Measurements from ENCODE around the gene HSPB3. TPM values are rescaled to one million over a fixed set of nuclear protein-coding genes. Genes with fewer than 3 reads are reported as not detected.

Gene HSPB3
- polyA plus RNA-seq, 1 donor (not counting 4 experiments of a cell fraction or from before 2014, with no cell fraction given): 1.8 TPM

GRCh38 chr5:54470128-54470527 is 14.6 kb downstream of the HSPB3 start:
- no peak overlapping the region for H3K27ac ChIP-seq (ENCODE audit: control insufficient read depth, insufficient read depth, low read length)
- H2AFZ ChIP-seq (ENCODE audit: control insufficient read depth, low read length): no peak overlapping the region

GRCh38 chr5:54470677-54471076 is 15.2 kb downstream of the HSPB3 start:
- Histone ChIP-seq H3K9me3 (ENCODE audit: control insufficient read depth, low read depth, low read length) (no peaks in the 10 kb centered on the region), H3K27ac (ENCODE audit: control insufficient read depth, insufficient read depth, low read length) (no peak overlapping the region), H3K27me3 (ENCODE audit: control insufficient read depth, extremely low read depth, insufficient read depth, low read length) (no peaks in the 10 kb centered on the region), H2AFZ (ENCODE audit: control insufficient read depth, low read length) (no peak overlapping the region), H3K9me1 (ENCODE audit: control insufficient read depth, extremely low read depth, insufficient read depth, low read length) (no peaks in the 10 kb centered on the region), H4K20me1 (ENCODE audit: control insufficient read depth, extremely low read depth, insufficient read depth, low read length) (no peaks in the 10 kb centered on the region), H3K79me2 (ENCODE audit: control insufficient read depth, insufficient read depth, low read length) (no peaks in the 10 kb centered on the region), H3K4me3 (ENCODE audit: control insufficient read depth in 2 of 3, extremely low read depth in 1 of 3, insufficient read depth in 2 of 3, low read depth in 1 of 3, low read length in 3 of 3) (no peak overlapping the region), H3K4me2 (ENCODE audit: control insufficient read depth, extremely low read depth, insufficient read depth, low read depth, low read length) (no peak overlapping the region), H3K9ac (ENCODE audit: control insufficient read depth, extremely low read depth, insufficient read depth, low read length) (no peak overlapping the region), H3K36me3 (ENCODE audit: control insufficient read depth in 2 of 2, extremely low read depth in 1 of 2, insufficient read depth in 2 of 2, low read length in 2 of 2) (no peaks in the 10 kb centered on the region), H3K4me1 (ENCODE audit: control insufficient read depth, extremely low read depth, insufficient read depth, low read length) (no peaks in the 10 kb centered on the region)
- FAIRE-seq (no peak), DNase-seq (ENCODE audit: low read depth, low spot score) (no peak)
- TF ChIP-seq EZH2 (IDR thresholded peaks at IDR 0.05; ENCODE audit: low read length) (no peak), CTCF (optimal IDR thresholded peaks at IDR 0.05 in 1 of 3, IDR thresholded peaks at IDR 0.05 in 1 of 3, conservative IDR thresholded peaks at IDR 0.05 in 1 of 3; ENCODE audit: extremely low read depth in 1 of 3, insufficient read depth in 2 of 3, low read length in 3 of 3) (no peak)
- dilution Hi-C loops (cut with MboI; ENCODE audit: extremely low pct_ligation_motif_present, low sequenced_read_pairs): no loop called here

More at GRCh38 chr5:54470128-54470527, 14.6 kb downstream of the HSPB3 start:
- dilution Hi-C loops (cut with MboI; ENCODE audit: extremely low pct_ligation_motif_present, low sequenced_read_pairs): no loop called here
- Histone ChIP-seq H3K9me3 (ENCODE audit: control insufficient read depth, low read depth, low read length) (no peaks in the 10 kb centered on the region), H3K79me2 (ENCODE audit: control insufficient read depth, insufficient read depth, low read length) (no peaks in the 10 kb centered on the region), H3K9me1 (ENCODE audit: control insufficient read depth, extremely low read depth, insufficient read depth, low read length) (no peaks in the 10 kb centered on the region), H3K4me1 (ENCODE audit: control insufficient read depth, extremely low read depth, insufficient read depth, low read length) (no peaks in the 10 kb centered on the region), H4K20me1 (ENCODE audit: control insufficient read depth, extremely low read depth, insufficient read depth, low read length) (no peaks in the 10 kb centered on the region), H3K4me2 (ENCODE audit: control insufficient read depth, extremely low read depth, insufficient read depth, low read depth, low read length) (no peak overlapping the region), H3K4me3 (ENCODE audit: control insufficient read depth in 2 of 3, extremely low read depth in 1 of 3, insufficient read depth in 2 of 3, low read depth in 1 of 3, low read length in 3 of 3) (no peak overlapping the region), H3K27me3 (ENCODE audit: control insufficient read depth, extremely low read depth, insufficient read depth, low read length) (no peaks in the 10 kb centered on the region), H3K36me3 (ENCODE audit: control insufficient read depth in 2 of 2, extremely low read depth in 1 of 2, insufficient read depth in 2 of 2, low read length in 2 of 2) (no peaks in the 10 kb centered on the region), H3K9ac (ENCODE audit: control insufficient read depth, extremely low read depth, insufficient read depth, low read length) (no peak overlapping the region)
- DNase-seq (ENCODE audit: low read depth, low spot score): no peak
- no peak for FAIRE-seq
- TF ChIP-seq CTCF (optimal IDR thresholded peaks at IDR 0.05 in 1 of 3, IDR thresholded peaks at IDR 0.05 in 1 of 3, conservative IDR thresholded peaks at IDR 0.05 in 1 of 3; ENCODE audit: extremely low read depth in 1 of 3, insufficient read depth in 2 of 3, low read length in 3 of 3) (no peak), EZH2 (IDR thresholded peaks at IDR 0.05; ENCODE audit: low read length) (no peak)

Data from keratinocyte (primary cell).